ENCODE data around the gene HS6ST3.
"Not testable (repeated sequence)": the region's sequence is repeated elsewhere in the genome, so short reads cannot be mapped to it uniquely, and the experiment has no call there.

Gene HS6ST3

GRCh38 chr13:96089749-96090239, at the start of gene HS6ST3:
TSS of gene HS6ST3 (plus strand) at chr13:96090107.
- DNase-seq, result peak; percentile 60

DNA sequence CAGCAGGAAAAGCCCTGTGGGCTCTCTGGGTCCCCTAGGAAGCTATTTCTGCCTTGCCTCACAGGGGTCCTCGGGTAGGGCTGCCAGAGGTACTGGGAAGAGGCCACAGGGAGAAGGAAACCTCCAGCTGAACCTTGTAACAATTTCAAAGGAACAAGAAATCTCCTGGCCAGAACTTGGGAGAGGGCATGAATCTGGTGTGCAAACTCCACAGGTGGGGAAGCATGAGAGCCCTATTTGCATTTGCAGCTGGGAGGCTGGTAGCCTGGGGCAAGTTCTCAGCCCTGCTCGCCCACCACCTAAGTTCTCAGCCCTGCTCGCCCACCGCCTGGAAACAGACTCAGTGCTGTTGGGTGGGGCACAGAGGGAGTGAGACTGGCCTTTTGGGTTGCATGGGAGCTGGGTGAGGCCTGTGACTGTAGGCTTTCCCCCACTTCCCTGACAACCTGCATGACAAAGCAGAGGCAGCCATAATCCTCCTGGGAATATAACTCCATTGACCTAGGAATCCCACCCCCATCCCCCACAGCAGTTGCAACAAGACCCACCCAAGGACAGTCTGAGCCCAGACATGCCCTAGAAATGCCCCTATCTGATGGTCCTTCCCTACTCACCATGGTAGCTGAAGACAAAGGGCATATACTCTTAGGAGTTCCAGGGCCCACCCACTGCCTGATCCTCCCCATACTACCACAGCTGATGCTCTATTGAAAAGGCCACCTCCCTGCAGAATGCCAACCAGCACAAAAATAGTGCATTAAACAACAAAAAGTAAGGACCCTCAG, 48.4 kb upstream of the HS6ST3 start:
- DNase-seq, result no peak

DNA sequence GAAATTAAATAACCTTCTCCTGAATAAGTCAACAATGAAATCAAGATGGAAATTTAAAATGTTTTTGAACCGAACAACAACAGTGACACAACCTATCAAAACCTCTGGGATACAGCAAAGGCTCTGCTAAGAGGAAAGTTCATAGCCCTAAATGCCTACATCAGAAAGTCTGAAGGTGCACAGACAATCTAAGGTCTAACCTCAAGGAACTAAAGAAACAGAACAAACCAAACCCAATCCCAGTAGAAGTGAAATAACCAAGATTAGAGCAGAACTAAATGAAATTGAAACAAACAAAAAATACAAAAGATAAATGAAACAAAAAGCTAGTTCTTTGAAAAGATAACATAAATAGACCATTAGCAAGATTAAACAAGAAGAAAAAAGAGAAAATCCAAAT, 45.7 kb upstream of the HS6ST3 start:
- no peak for DNase-seq

DNA sequence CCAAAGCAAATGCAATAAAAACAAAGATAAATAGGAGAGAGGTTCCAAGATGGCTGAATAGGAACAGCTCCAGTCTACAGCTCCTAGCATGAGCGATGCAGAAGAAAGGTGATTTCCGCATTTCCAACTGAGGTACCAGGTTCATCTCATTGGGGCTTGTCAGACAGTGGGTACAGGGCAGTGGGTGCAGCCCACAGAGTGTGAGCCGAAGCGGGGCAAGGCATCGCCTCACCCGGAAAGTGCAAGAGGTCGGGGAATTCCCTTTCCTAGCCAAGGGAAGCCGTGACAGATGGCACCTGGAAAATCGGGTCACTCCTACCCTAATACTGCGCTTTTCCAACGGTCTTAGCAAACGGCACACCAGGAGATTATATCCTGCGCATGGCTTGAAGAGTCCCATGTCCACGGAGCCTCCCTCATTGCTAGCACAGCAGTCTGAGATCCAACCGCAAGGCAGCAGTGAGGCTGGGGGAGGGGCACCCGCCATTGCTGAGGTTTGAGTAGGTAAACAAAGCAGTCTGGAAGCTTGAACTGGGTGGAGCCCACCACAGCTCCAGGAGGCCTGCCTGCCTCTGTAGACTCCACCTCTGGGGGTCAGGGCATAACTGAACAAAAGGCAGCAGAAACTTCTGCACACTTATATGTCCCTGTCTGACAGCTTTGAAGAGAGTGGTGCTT, 43.3 kb upstream of the HS6ST3 start:
- not testable (repeated sequence) for DNase-seq

- not testable (repeated sequence) for DNase-seq
Measured at GRCh38 chr13:96050955-96051354, 39.0 kb upstream of the HS6ST3 start.

DNA sequence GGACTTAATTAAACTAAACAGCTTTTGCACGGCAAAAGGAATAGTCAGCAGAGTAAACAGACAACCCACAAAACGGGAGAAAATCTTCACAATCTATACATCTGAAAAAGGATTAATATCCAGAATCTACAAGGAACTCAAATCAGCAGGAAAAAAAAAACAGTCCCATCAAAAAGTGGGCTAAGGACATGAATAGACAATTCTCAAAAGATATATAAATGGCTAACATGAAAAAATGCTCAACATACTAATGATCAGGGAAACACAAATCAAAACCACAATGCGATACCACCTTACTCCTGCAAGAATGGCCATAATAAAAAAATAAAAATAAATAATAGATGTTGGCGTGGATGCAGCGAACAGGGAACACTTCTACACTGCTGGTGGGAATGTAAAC, 38.4 kb upstream of the HS6ST3 start:
- DNase-seq, result not testable (repeated sequence)

GRCh38 chr13:96051946-96052345, 38.0 kb upstream of the HS6ST3 start:
- DNase-seq, result not testable (repeated sequence)

- peak; percentile 59 for DNase-seq
Measured at GRCh38 chr13:96052656-96053002, 37.3 kb upstream of the HS6ST3 start.

DNA sequence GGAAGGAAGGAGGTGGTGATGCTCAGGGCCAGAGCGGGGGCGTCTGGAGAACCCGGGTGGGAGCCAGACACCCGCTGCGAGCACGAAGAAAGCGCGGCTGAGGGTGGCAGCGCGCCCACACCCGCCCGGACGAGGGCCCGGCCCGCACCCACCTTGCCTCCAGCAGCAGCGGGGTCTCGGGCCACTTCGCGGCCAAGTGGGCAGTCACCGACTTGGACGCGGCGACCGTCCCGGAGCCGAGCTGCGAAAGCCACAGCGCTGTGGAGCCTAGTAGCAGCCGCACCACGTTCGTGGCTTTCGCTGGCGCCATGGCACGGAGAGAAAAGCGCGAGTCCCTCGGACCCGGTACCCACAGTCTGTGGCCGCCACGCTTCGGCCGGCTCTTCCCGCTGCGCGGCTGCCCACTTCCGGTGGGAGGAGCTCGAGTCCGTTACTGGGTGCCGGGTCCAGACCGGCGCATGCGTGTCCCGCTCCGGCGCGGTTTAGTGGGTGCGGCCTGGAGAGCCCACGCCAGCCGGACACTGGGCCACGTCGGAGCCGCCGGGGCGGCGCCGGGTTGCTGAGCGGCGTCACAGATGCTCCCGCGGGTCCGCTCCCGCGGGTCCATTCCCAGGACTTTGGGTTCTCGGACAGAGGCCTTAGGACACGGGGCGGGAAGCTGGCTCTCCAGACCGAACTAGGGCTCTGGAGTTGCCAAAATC, 36.8 kb upstream of the HS6ST3 start, which contains the start of gene UGGT2:
UGGT2 (minus strand) TSS at position 399 of the 701 bp plus-strand sequence; CDS start at position 310, 89 bp downstream.
- peak; percentile 97 for DNase-seq

DNA sequence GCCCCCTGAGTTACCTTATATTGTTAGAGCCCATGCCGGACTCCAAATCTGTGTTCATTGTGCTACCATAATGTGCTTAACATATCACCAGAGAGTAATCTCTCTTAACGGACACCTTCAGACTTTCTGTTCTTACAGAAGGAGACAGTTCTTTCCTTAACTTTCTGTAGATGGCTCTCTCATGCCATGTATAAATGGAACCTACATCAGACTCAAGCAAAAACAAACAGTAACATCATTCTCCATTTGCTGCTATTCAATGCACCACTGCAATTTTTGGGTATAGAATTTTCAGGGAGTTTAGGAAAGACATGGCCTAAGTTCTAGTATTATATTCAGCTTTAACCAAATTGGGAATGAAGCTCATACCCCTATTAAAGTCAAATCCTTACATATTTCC, 24.1 kb upstream of the HS6ST3 start:
- DNase-seq, result no peak

GRCh38 chr13:96068729-96069128, 21.2 kb upstream of the HS6ST3 start:
- DNase-seq, result no peak

DNA sequence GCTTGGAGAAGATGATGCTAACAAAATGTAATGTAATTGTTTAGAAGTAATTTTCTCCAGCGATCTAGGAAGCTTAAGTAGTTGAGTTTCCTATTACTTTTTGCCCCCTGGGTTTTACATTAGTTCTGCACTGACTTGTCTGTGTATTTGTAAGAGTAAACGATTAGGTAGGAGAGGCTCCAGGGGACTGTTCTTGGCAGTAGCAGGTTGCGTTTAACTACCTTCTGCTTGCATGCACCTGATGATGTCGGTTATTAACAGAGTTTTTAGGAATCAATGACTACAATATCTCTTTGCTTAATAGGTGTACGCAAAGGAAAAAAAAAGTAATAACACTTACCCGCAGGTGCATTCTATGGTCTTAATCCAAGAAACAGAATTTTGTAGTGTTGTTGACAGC, 18.4 kb upstream of the HS6ST3 start:
- no peak for DNase-seq

DNA sequence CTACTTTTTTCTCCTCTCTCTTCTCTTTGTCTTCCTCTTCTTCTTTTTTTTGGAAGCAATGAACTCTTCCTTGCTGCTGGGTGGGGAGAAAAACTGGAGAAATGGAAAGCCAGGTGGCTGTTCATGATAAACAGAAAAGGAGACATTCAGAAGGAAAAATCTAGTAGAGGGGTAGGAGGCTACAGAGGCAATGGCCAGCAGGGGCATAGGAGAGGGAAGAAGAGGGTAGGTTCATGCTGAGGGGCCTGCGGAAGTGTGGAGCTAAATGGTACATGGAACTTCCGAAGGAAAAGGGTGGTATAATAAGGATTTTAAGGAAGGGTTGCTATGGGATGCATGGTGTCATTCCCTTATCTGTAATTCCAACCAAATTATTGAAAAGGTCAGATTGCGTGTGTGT, 17.5 kb upstream of the HS6ST3 start:
- no peak for DNase-seq

DNA sequence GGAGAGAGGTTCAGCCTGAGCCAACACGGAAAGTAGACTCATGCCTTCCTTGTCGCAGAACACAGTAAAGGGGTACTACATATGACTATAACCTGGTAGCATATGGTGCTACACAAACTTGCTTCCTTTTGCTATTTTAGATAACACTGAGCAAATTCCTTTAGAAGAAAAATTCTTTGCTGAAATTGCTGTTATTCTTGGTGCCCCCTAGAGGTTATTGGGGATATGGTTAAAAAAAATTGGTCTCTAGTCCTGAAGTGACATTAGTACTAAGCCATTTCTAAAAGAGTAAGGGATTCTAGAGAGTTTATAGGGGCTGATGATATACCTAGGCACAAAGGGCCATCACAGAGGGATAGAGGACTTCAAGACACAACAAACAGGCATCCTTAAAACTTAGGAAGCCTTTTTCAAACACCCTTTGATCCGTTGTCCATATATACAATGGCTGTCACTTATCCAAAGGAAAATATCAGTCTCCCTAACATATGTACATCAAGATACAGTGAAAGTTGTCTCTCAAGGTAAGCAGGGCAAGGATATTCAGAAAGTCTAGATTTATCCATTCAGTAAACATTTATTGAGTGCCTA, 13.9 kb upstream of the HS6ST3 start:
- no peak for DNase-seq

- no peak for DNase-seq
Measured at GRCh38 chr13:96080676-96081075, 9.2 kb upstream of the HS6ST3 start.

DNA sequence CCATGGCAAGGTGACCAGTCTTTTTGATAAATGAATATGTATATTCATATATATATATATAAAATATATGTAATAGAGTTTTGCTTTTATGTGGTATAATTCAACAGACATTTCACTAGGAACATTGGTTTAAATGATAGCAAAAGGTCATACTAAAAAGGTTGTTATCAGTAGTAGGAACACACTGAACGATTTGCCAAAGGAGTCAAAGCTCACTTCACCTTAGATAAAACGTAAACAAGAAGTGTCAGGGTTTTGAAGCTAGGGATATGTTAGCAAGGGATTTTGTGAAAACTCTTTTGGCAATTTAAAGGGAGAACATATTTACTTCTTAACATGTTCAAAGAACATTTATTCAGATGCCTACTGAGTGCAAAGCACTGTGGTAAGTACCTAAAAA, 8.0 kb upstream of the HS6ST3 start:
- DNase-seq, result no peak

DNA sequence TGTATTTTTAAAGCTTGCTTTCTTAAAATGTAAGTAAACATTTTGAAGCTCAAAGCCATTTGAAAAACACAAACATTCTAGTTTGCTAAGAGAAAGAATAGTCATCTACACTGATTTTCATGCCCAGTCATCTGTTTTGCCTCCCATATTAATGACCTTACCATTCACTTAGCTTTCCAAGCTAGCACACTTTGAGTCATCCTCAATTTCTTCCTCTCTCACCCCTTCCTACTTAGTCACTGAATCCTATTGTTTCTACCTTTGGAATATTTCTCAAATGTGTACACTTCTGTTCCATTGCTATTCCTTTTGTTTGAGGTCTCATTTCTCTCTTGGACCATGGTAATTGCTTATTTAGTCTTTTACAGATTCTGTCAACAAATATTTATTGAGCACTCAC, 7.3 kb upstream of the HS6ST3 start:
- no peak for DNase-seq

DNA sequence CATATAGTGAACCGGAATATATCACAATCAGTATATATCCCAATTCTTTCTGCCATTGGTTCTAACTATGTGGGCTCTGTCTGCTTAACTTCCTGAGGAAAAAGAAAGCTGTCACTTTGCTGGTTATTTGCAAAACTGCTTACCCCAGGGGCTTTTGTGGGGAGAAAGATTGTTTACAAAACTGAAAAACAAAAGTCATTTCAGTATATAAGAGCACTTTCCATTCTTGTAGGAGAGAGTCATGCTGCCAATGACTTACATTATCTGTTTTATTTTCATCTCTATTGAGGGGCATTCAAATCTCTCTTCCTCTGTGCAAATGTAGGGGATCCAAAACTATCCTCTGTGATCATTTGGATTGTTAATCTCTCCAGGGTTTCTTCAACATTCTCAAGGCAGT, 3.2 kb upstream of the HS6ST3 start:
- no peak for DNase-seq

DNA sequence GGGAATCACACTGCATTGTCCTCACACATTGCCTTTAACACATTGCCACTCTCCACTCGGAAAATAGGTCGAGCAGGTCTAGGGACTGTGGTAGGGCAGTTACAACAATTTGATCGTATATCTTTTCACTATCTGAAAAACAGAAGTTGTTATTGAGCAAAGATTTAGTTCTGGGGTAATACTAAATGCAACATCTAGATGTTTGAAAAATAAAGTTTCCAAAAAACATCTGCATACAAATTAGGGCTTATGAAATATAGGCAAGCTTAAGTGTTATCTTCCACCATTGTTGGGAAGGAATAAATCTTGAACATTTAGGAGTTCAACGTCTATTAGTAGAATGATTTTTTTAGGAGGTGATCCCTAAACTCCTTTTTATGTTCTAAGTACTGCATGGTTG, 768 bp upstream of the HS6ST3 start:
- DNase-seq, result no peak

- DNase-seq, result peak; percentile 53
Measured at GRCh38 chr13:96090240-96091101, 564 bp downstream of the HS6ST3 start.

- peak; percentile 38 for DNase-seq
Measured at GRCh38 chr13:96091164-96092117, 1.5 kb downstream of the HS6ST3 start.
